Measurements from ENCODE around the gene C11orf52.

Gene C11orf52, protein sequence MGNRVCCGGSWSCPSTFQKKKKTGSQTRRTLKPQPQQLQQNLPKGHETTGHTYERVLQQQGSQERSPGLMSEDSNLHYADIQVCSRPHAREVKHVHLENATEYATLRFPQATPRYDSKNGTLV

DNA sequence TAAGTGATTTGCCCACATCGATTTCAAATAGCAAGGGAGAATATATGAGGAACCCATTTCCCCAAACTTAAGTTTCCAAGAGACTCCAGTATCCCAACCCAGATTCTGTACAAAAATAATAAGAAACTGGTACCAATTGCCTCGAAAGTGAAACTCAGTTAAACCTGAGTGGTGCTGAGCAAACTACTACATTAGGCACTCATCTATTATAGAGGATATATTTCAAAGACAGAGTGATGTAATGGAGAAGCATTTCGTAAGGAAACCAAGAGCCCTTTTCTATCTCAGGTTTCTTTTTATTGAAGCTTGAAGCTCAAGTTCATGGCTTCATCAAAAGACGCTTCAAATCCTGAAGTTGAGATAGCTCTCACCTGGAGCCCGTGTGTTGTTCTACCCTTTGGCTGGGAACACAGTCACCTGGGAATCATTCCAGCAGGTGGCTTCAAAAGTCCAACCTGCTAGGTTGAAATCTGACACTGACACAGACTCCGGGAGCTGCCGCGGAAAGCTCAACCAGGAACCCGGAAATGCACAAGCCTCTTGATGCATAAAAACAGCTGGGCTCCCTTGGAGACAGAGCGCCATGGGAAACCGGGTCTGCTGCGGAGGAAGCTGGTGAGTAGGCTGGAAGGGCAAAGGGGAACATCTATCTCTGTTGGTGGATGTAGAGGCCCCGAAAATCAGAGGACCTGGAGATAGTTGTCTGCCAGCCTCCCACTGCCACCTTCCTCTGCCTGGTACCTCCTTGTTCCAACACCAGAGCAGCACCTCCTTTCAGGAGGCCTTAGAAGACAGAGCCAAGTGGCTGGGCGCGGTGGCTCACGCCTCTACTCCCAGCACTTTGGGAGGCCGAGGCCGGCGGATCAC lies at the start of gene C11orf52:
C11orf52 (plus strand) TSS at position 524 of the 867 bp plus-strand sequence; CDS start at position 584, 60 bp downstream.
- POLR2A ChIA-PET: interaction anchor here (1.4 to 1.6 kb wide), 2 partner anchors 8 to 36 kb away, joined by 4 to 16 read pairs; no protein-coding TSS in a partner anchor
- TF ChIP-seq EGR2 (tag by site-specific recombination; IDR thresholded peaks at IDR 0.05; ENCODE audit: low read depth) (no peak), ZNF37A (tag by site-specific recombination; IDR thresholded peaks at IDR 0.05) (no peak), OSR2 (tag by site-specific recombination; IDR thresholded peaks at IDR 0.05) (0 out of 2 replicates have a peak, but pooled peaks have one; percentile 22), ZNF548 (tag by site-specific recombination; IDR thresholded peaks at IDR 0.05) (no peak), FEZF1 (tag by site-specific recombination; IDR thresholded peaks at IDR 0.05) (no peak), WT1 (tag by site-specific recombination; IDR thresholded peaks at IDR 0.05) (no peak), ZNF777 (tag by site-specific recombination; IDR thresholded peaks at IDR 0.05; ENCODE audit: borderline replicate concordance) (no peak), ZNF670 (tag by site-specific recombination; IDR thresholded peaks at IDR 0.05; ENCODE audit: low read depth) (no peak), KLF10 (tag by site-specific recombination; IDR thresholded peaks at IDR 0.05) (no peak), ZNF155 (tag by site-specific recombination; IDR thresholded peaks at IDR 0.05) (no peak), ZNF311 (tag by site-specific recombination; IDR thresholded peaks at IDR 0.05; ENCODE audit: borderline replicate concordance) (no peak), ZNF2 (tag by site-specific recombination; IDR thresholded peaks at IDR 0.05) (0 out of 2 replicates have a peak, but pooled peaks have one; percentile 7), ZSCAN23 (tag by site-specific recombination; IDR thresholded peaks at IDR 0.05) (no peak), ZNF571 (tag by site-specific recombination; IDR thresholded peaks at IDR 0.05) (no peak), OVOL3 (tag by site-specific recombination; IDR thresholded peaks at IDR 0.05) (no peak), ZNF404 (tag by site-specific recombination; IDR thresholded peaks at IDR 0.05) (no peak), ZNF549 (tag by site-specific recombination; IDR thresholded peaks at IDR 0.05) (no peak), SALL2 (tag by site-specific recombination; IDR thresholded peaks at IDR 0.05; ENCODE audit: borderline replicate concordance) (no peak), ZNF416 (tag by site-specific recombination; IDR thresholded peaks at IDR 0.05) (no peak)
- TF ChIP-seq, protein P1, sequence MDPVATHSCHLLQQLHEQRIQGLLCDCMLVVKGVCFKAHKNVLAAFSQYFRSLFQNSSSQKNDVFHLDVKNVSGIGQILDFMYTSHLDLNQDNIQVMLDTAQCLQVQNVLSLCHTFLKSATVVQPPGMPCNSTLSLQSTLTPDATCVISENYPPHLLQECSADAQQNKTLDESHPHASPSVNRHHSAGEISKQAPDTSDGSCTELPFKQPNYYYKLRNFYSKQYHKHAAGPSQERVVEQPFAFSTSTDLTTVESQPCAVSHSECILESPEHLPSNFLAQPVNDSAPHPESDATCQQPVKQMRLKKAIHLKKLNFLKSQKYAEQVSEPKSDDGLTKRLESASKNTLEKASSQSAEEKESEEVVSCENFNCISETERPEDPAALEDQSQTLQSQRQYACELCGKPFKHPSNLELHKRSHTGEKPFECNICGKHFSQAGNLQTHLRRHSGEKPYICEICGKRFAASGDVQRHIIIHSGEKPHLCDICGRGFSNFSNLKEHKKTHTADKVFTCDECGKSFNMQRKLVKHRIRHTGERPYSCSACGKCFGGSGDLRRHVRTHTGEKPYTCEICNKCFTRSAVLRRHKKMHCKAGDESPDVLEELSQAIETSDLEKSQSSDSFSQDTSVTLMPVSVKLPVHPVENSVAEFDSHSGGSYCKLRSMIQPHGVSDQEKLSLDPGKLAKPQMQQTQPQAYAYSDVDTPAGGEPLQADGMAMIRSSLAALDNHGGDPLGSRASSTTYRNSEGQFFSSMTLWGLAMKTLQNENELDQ (tag by site-specific recombination; IDR thresholded peaks at IDR 0.05; ENCODE audit: low read depth): no peak
- TF ChIP-seq, protein P2, sequence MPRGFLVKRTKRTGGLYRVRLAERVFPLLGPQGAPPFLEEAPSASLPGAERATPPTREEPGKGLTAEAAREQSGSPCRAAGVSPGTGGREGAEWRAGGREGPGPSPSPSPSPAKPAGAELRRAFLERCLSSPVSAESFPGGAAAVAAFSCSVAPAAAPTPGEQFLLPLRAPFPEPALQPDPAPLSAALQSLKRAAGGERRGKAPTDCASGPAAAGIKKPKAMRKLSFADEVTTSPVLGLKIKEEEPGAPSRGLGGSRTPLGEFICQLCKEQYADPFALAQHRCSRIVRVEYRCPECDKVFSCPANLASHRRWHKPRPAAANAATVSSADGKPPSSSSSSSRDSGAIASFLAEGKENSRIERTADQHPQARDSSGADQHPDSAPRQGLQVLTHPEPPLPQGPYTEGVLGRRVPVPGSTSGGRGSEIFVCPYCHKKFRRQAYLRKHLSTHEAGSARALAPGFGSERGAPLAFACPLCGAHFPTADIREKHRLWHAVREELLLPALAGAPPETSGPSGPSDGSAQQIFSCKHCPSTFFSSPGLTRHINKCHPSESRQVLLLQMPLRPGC (tag by site-specific recombination; IDR thresholded peaks at IDR 0.05): no peak
- TF ChIP-seq, protein P3, sequence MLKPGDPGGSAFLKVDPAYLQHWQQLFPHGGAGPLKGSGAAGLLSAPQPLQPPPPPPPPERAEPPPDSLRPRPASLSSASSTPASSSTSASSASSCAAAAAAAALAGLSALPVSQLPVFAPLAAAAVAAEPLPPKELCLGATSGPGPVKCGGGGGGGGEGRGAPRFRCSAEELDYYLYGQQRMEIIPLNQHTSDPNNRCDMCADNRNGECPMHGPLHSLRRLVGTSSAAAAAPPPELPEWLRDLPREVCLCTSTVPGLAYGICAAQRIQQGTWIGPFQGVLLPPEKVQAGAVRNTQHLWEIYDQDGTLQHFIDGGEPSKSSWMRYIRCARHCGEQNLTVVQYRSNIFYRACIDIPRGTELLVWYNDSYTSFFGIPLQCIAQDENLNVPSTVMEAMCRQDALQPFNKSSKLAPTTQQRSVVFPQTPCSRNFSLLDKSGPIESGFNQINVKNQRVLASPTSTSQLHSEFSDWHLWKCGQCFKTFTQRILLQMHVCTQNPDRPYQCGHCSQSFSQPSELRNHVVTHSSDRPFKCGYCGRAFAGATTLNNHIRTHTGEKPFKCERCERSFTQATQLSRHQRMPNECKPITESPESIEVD (tag by site-specific recombination; IDR thresholded peaks at IDR 0.05): no peak
- TF ChIP-seq, protein P4, sequence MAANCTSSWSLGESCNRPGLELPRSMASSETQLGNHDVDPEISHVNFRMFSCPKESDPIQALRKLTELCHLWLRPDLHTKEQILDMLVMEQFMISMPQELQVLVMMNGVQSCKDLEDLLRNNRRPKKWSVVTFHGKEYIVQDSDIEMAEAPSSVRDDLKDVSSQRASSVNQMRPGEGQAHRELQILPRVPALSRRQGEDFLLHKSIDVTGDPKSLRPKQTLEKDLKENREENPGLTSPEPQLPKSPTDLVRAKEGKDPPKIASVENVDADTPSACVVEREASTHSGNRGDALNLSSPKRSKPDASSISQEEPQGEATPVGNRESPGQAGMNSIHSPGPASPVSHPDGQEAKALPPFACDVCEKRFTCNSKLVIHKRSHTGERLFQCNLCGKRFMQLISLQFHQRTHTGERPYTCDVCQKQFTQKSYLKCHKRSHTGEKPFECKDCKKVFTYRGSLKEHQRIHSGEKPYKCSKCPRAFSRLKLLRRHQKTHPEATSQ (tag by site-specific recombination; IDR thresholded peaks at IDR 0.05): no peak
- TF ChIP-seq, protein P5, sequence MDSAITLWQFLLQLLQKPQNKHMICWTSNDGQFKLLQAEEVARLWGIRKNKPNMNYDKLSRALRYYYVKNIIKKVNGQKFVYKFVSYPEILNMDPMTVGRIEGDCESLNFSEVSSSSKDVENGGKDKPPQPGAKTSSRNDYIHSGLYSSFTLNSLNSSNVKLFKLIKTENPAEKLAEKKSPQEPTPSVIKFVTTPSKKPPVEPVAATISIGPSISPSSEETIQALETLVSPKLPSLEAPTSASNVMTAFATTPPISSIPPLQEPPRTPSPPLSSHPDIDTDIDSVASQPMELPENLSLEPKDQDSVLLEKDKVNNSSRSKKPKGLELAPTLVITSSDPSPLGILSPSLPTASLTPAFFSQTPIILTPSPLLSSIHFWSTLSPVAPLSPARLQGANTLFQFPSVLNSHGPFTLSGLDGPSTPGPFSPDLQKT (IDR thresholded peaks at IDR 0.05; ENCODE audit: borderline replicate concordance, low read depth, low read length): no peak
- TF ChIP-seq, protein P6, sequence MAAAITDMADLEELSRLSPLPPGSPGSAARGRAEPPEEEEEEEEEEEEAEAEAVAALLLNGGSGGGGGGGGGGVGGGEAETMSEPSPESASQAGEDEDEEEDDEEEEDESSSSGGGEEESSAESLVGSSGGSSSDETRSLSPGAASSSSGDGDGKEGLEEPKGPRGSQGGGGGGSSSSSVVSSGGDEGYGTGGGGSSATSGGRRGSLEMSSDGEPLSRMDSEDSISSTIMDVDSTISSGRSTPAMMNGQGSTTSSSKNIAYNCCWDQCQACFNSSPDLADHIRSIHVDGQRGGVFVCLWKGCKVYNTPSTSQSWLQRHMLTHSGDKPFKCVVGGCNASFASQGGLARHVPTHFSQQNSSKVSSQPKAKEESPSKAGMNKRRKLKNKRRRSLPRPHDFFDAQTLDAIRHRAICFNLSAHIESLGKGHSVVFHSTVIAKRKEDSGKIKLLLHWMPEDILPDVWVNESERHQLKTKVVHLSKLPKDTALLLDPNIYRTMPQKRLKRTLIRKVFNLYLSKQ (tag by site-specific recombination; IDR thresholded peaks at IDR 0.05; ENCODE audit: borderline replicate concordance): no peak
- TF ChIP-seq, protein P7, sequence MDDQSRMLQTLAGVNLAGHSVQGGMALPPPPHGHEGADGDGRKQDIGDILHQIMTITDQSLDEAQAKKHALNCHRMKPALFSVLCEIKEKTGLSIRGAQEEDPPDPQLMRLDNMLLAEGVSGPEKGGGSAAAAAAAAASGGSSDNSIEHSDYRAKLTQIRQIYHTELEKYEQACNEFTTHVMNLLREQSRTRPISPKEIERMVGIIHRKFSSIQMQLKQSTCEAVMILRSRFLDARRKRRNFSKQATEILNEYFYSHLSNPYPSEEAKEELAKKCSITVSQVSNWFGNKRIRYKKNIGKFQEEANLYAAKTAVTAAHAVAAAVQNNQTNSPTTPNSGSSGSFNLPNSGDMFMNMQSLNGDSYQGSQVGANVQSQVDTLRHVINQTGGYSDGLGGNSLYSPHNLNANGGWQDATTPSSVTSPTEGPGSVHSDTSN (CRISPR knock-in tag; IDR thresholded peaks at IDR 0.05): no peak

More for the DNA sequence above, at the start of gene C11orf52:
- no peaks in the 10 kb centered on the region for H3K4me1 ChIP-seq (ENCODE audit: control insufficient read depth, insufficient read depth, low read length)
- H3K36me3 ChIP-seq (ENCODE audit: control insufficient read depth in 2 of 2, insufficient read depth in 1 of 2, low read length in 2 of 2): no peaks in the 10 kb centered on the region
- H3K9me3 ChIP-seq (ENCODE audit: control insufficient read depth, insufficient read depth, low read depth, low read length): no peaks in the 10 kb centered on the region
- H3K4me3 ChIP-seq (ENCODE audit: low read depth, low read length): no peak within 1 kb of the TSS; the same call in 1 of the 2 replicates
- H3K27ac ChIP-seq (ENCODE audit: extremely low read depth, low read depth, low read length): no peak within 1 kb of the TSS
- CTCF ChIA-PET: interaction anchor here (0.5 to 1.9 kb wide), 6 partner anchors 8 to 459 kb away, joined by 3 to 8 read pairs (median 4); no protein-coding TSS in a partner anchor

Measured in HEK293 (cell line).